Activated T-cell treated with anti-CD3 and anti-CD28 coated beads for 24 hours (primary cell): Measurements from ENCODE around the gene DOK4.
"Not testable (repeated sequence)": the region's sequence is repeated elsewhere in the genome, so short reads cannot be mapped to it uniquely, and the experiment has no call there.

ENCODE experiments used
- DNase-seq: peaks from one replicate; pipeline ENCODE4 v3.0.0-alpha.2; 2020; ENCODE audit warnings: low read depth

DOK4 gene

GRCh38 chr16:57446531-57447185 is 39.6 kb downstream of the DOK4 start:
- DNase-seq: no peak

GRCh38 chr16:57445510-57445909 is 40.8 kb downstream of the DOK4 start:
- no peak for DNase-seq

GRCh38 chr16:57444711-57445110 is 41.6 kb downstream of the DOK4 start:
- no peak for DNase-seq

DNA sequence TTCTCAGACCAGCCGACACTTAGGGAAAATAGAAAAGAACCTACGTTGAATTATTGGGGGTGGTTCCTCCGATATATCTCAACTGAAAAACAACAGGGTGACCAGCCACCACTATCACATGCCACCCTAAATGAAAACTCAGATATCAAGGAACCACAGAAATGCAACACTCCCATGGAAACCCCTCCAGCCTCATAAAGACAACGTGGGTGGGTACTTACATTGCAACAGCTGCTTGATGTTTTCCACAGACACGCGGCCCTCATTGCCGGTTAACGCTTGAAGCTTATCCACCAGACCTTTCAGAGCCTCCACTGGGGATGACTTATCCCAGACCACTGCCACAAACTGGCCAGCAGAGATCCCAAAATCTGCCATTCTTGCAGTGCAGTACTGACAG is 45.7 kb downstream of the DOK4 start:
- DNase-seq: not testable (repeated sequence)

DNA sequence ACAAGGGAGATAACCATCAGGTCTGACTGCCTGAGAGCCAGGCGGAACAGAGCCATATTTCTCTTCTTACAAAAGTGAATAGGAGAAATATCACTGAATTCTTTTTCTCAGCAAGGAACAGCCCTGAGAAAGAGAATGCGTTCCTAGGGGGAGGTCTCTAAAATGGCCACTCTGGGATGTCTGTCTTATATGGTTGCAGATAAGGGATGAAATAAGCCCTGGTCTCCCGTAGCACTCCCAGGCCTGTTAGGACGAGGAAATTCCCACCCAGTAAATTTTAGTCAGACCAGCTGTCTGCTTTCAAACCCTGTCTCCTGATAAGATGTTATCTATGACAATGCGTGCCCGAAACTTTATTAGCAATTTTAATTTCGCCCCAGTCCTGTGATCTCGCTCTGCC is 46.3 kb downstream of the DOK4 start:
- DNase-seq: not testable (repeated sequence)

DNA sequence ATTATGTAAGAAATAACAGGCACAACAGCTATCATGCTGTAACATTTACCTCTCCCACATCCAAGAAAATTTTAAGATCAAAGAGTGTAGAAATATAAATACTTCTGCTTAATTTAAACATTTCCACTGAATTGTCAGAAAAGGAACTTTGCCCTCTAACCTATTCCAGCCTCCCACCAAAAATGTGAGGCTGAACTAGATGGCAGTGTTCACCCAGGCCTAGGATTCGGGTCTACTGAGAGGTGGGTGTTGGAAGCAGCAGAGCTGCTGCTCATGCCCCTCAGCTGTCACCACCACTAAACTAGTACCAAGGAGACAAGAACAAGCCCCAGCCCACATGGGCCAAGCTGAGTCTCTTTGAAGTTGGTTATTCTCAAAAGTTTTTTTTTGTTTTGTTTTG is 50.5 kb downstream of the DOK4 start:
- DNase-seq: no peak

DNA sequence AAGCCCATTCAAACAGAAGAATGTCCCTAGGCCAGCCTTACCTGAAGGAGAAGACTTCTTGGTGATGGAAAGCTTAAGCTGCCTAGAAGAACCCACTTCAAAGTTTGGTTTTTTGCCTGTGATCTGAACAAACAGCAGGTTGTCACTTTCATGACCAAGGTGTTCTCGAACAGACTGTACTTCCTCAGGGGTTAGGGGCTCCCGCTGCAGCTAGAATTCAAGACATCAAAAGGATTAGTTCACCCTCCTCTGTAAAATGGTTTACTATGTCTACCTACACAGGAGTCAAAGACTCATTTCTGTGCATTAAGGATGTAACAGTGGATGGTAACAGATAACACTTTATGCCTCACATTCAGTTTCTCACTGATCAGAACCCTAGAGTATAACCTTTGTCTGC is 52.3 kb downstream of the DOK4 start:
- DNase-seq: no peak

DNA sequence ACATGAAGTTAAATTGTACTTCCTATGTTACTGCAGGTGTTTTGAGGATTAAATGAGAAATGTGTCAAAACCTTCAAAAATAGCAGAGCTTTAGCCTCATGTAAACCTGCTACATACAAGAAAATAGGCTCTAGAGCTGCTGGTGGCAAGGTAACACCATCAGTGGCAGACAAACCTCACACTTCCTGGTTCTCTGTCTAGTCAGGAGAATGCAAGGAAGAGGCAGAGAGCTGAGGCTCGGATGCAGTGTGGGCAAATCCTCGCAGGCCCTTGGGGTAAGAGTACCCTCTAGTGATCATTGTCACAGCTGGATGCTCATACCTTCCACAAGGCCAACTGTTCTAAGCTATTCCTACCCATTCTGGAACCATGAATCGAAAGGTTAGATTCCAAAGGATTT is 53.3 kb downstream of the DOK4 start:
- no peak for DNase-seq

DNA sequence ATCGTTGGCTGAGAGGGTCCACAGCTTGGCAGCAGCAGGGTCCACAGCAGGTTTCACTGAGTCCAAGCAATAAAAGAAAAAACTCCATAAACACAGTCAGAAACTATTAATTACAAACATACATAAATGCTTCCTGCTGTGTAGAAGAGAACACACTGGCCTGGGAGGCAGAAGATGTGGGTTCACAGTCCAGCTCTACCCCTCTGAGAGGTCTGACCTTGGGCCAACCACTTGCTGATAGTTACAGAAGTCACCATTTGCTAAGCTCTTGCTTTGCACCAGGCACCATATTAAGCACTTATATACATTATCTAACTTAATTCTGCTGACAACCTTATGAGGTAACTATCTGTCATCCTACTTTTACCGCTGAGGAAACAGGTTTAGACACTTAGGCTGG is 53.8 kb downstream of the DOK4 start:
- no peak for DNase-seq

DNA sequence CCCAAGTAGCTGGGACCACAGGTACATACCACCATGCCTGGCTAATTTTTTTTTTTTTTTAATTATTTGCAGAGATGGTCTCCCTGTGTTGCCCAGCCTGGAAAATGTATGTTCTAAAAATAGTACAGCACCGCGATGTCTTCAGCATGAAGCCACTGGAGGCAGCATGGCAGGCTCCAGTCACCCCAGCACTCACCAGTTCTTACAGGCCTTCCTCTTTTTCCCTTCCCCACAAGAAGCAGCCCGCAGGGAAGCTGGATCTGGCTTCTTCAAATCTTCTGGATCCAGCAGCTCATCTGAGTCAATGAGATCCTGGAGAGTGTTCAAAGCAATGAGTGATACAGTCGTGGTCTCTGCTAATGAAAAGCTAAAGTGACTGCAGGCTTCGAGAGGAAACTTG is 55.3 kb downstream of the DOK4 start:
- DNase-seq: no peak

GRCh38 chr16:57427824-57428223 is 58.5 kb downstream of the DOK4 start:
- no peak for DNase-seq

DNA sequence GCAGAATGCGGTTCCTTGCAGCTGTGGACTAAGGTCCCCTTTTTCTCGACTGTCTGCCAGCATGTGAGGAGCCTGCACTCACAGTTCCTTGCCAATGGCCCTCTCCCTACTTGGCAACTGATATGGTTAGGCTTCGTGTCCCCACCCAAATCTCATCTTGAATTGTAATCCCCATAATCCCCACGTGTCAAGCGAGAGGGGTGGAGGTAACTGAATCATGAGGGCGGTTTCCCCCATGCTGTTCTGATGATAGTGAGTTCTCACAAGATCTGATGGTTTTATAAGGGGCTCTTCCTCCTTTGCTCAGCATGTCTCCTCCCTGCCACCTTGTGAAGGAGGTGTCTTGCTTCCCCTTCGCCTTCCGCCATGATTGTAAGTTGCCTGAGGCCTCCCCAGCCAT is 59.0 kb downstream of the DOK4 start:
- DNase-seq: no peak

- no peak for DNase-seq
Observed at GRCh38 chr16:57426356-57426755, 59.9 kb downstream of the DOK4 start.

DNA sequence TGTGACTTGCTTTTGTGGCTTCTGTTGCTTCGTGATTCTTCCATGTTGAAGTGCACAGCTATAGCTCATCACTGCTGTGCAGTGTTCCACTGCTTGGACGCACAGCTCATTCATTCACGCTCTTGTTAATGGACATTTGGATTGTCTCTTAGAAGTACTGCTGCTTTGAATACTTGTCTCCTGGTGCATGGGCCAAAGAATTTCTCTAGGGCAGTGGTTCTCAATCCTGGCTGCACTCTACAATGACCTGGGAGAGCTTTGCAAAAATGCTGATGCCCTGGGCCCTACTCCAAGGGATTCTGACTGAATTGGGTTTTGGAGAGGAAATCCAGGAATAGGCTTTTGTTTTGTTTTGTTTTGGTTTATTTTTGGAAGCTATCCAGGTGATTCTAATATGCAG is 61.7 kb downstream of the DOK4 start:
- DNase-seq: no peak

GRCh38 chr16:57423152-57423551 is 63.1 kb downstream of the DOK4 start:
- no peak for DNase-seq

DNA sequence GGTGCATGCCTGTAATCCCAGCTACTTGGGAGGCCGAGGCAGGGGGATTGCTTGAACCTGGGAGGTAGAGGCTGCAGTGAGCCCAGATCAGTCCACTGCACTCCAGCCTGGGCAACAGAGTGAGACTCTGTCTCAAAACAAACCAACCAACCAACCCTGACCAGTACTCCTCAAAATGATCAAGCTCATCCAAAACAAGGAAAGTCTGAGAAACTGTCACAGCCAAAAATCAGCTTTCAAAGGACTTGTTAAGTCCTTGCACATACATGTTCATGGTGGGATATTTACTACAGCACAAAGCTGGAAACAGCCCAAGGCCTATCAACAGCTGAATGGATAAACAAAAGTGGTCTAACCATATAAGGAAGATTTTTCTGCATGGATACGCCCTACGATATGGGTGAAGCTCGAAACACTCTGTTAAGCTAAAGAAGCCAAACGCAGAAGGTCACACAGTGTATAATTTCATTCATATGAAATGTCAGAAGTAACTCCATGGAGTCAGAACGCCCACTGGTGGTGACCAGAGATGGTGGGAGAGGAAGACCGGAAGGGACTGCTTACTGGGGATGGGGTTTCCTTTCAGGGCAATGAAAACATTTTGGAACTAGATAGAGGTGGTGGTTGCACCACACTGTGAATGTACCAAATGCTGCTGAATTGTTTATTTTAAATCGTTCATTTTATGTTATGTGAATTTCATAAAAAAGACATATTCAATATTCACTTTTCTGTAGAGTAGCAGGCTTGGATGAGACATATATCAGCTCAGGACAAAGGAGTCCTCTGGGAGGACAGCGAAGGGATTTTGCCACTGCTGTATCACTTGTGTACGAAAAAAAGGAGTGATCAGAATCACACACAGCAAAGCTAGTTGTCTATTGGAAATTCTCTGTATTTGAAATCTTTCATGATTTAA is 64.0 kb downstream of the DOK4 start:
- DNase-seq: no peak
